GM18505 (cell line): ENCODE data around the gene USP24.

Source experiments
- ATAC-seq: cut with Tn5 transposase; IDR thresholded peaks from one replicate; pipeline ENCODE4 v1.9.1; 2021; ENCODE audit not compliant: unreplicated experiment
- POLR2A ChIP-seq: IDR thresholded peaks from 4 replicates; pipeline ENCODE4 v1.6.1; 2011; ENCODE audit warnings: borderline replicate concordance; ENCODE audit not compliant: insufficient read depth, insufficient read length; ENCODE audit errors: extremely low read depth

The USP24 gene

GRCh38 chr1:55048453-55049270 is 166.5 kb downstream of the USP24 start:
- no peak for TF ChIP-seq POLR2A
- no peak for ATAC-seq

DNA sequence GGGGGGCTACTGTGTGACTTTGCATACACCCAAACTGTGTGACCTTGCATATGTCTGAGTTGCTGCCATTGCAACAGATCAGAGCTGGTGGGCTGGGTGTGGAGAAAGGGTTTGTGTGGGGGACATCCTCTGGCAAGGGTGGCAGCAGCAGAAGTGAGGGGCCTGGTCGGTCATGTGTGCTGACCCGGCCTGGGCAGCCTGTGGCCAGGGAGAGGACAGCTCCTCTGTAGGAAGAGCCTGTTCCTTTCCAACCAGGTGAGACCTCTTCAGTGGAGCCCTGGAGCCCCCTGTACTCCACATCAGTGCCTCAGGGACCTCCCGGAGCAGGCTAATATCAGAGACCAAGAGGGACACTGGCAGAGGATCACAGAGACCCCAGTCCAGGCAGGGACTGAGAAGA is 167.6 kb downstream of the USP24 start:
- TF ChIP-seq POLR2A = no peak
- ATAC-seq = no peak

GRCh38 chr1:55046871-55047270 is 168.3 kb downstream of the USP24 start:
- ATAC-seq = no peak
- TF ChIP-seq POLR2A = no peak

GRCh38 chr1:55045430-55045829 is 169.7 kb downstream of the USP24 start:
- no peak for TF ChIP-seq POLR2A
- ATAC-seq = no peak

- no peak for ATAC-seq
- TF ChIP-seq POLR2A = no peak
Observed at GRCh38 chr1:55044617-55045397, 170.4 kb downstream of the USP24 start.

DNA sequence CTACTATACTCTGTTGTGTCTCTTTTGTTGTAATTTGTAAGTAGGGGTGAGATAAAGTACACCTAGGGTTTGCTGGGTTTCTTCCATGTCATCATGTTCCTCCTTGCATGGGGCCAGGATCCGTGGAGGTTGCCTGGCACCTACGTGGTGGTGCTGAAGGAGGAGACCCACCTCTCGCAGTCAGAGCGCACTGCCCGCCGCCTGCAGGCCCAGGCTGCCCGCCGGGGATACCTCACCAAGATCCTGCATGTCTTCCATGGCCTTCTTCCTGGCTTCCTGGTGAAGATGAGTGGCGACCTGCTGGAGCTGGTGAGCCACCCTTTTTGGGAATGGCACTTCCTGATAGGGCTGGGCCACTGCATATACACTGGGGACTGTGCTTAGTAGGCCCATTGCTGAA is 171.4 kb downstream of the USP24 start:
- ATAC-seq = no peak
- no peak for TF ChIP-seq POLR2A

DNA sequence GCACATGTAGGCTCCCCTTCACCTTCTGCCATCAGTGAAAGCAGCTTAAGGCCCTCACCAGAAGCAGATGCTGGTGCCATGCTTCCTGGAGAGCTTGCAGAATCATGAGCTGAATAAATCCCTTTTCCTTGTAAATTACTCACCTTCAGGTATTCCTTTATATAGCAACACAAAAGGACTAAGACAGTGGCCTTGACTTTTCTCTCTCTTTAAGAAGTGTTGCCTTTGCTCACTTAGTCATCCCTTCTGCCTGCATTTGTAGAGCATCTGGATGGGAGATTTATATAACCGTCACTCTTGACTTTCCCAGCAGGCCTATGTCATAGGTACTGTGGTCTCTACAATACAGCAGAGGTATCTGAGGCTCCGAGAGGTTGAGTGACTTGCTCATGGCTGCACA is 172.2 kb downstream of the USP24 start:
- TF ChIP-seq POLR2A = no peak
- ATAC-seq = no peak

GRCh38 chr1:55041613-55042012 is 173.6 kb downstream of the USP24 start:
- no peak for TF ChIP-seq POLR2A
- no peak for ATAC-seq

DNA sequence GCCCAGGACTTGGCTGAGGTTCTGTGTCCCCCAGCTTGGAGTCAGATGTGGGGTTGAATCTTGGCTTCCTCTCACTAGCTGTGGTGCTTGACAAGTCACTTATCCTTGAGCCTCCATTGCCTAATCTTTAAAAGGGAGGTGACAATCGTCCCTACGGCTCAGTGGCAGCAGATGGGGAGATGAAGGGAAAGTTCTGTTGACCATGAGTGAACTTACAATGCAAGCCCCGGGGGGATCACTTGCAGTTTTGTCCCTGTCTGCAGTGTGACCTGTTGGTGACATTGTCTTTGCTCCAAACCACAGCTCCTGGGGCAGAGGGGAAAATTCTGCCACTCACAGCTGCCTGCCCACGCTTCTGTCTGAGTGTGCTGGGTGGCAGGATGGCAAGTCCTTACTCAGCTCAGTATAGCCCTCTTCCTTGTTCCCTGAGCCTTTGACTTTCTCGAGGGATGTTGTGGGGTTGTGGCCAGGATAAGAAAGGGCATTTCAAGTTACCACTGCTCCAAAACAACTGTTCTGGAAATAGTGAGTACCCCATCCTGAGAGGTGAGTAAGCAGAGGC is 174.2 kb downstream of the USP24 start:
- ATAC-seq = no peak
- TF ChIP-seq POLR2A = no peak

DNA sequence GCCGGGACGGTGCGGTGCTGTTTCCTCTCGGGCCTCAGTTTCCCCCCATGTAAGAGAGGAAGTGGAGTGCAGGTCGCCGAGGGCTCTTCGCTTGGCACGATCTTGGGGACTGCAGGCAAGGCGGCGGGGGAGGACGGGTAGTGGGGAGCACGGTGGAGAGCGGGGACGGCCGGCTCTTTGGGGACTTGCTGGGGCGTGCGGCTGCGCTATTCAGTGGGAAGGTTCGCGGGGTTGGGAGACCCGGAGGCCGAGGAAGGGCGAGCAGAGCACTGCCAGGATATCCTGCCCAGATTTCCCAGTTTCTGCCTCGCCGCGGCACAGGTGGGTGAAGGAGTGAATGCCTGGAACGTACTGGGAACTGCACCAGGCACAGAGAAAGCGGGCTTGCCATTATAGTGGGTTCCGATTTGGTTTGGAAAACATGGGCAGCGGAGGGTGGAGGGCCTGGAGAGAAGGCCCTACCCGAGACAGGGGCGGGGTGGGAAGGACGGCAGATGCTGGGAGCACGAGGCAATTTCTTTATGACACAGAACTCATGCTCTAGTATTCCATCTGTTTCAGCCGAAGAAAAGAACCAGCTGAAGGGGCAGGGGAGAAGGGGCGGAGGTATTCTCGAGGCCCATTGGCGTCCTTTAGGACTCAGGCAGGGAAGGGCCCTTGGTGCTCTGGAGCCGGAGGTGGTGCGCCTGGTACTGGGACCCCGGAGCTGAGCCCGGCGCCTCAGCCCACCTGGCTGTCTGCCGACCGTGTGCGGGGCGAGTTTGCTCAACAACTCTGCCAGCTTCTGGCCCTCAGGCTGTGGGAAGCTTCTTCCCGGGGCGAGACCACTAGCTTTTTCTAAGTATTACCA is 174.9 kb downstream of the USP24 start:
- TF ChIP-seq POLR2A = no peak
- ATAC-seq = no peak

DNA sequence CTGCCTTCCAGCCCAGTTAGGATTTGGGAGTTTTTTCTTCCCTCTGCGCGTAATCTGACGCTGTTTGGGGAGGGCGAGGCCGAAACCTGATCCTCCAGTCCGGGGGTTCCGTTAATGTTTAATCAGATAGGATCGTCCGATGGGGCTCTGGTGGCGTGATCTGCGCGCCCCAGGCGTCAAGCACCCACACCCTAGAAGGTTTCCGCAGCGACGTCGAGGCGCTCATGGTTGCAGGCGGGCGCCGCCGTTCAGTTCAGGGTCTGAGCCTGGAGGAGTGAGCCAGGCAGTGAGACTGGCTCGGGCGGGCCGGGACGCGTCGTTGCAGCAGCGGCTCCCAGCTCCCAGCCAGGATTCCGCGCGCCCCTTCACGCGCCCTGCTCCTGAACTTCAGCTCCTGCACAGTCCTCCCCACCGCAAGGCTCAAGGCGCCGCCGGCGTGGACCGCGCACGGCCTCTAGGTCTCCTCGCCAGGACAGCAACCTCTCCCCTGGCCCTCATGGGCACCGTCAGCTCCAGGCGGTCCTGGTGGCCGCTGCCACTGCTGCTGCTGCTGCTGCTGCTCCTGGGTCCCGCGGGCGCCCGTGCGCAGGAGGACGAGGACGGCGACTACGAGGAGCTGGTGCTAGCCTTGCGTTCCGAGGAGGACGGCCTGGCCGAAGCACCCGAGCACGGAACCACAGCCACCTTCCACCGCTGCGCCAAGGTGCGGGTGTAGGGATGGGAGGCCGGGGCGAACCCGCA is 175.7 kb downstream of the USP24 start, which contains the start of gene PCSK9:
Gene PCSK9 (plus strand): TSS at position 207 of the 741 bp plus-strand sequence. CDS start 290 bp downstream, at position 497.
- TF ChIP-seq POLR2A = no peak
- ATAC-seq = no peak

- ATAC-seq = no peak
- no peak for TF ChIP-seq POLR2A
Observed at GRCh38 chr1:55038974-55039341, 176.2 kb downstream of the USP24 start.
